ENCODE data around the gene TEX264. TPM values are rescaled to one million over a fixed set of nuclear protein-coding genes. Genes with fewer than 3 reads are reported as not detected.

Gene TEX264
- total and polyA plus RNA-seq, 2 of the 13 experiments (the other 11 are each of a cell fraction or from before 2014, with no cell fraction given), result 35.2 to 52.1 TPM

DNA sequence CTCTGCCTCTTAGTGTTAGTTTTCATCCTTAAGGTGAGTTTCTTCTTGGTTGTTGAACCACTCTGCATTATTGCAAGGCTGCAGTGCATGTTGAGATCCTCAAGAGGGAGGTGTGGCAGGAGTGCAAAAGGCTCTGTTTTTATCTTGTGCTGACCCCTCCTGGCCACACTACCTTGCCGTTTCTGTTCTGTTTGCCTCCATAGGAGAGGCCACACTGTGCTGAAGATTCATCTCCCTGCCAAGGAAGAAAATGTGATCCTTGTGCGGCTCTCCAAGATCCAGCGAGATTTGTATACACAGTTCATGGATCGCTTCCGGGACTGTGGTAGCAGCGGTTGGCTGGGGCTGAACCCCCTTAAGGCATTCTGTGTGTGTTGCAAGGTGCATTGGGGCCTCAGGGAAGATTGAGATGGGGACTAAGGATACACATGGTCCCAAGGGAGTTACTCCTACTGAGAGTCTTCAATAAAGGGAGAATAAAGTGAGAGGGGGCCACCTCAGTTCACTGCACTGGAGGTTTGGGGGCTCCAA is 33.0 kb upstream of the TEX264 start (continued):
- TF ChIP-seq SALL2 (CRISPR knock-in tag; IDR thresholded peaks at IDR 0.05) (no peak), ZNF773 (CRISPR knock-in tag; IDR thresholded peaks at IDR 0.05; ENCODE audit: borderline replicate concordance) (no peak), MTF2 (CRISPR knock-in tag; IDR thresholded peaks at IDR 0.05; ENCODE audit: borderline replicate concordance) (no peak), HNF4A (CRISPR knock-in tag; IDR thresholded peaks at IDR 0.05) (no peak), ZBTB38 (CRISPR knock-in tag; IDR thresholded peaks at IDR 0.05) (no peak), ZBTB20 (CRISPR knock-in tag; IDR thresholded peaks at IDR 0.05; ENCODE audit: borderline replicate concordance, low read depth) (no peak), MAX (IDR thresholded peaks at IDR 0.05) (no peak), ATRX (CRISPR knock-in tag; IDR thresholded peaks at IDR 0.05; ENCODE audit: borderline replicate concordance) (no peak), ZNF12 (CRISPR knock-in tag; IDR thresholded peaks at IDR 0.05) (no peak), TARDBP (CRISPR knock-in tag; IDR thresholded peaks at IDR 0.05) (0 out of 2 replicates have a peak, but pooled peaks have one; percentile 30), STAG1 (CRISPR knock-in tag; IDR thresholded peaks at IDR 0.05) (peak; percentile 91), ZNF101 (CRISPR knock-in tag; IDR thresholded peaks at IDR 0.05; ENCODE audit: borderline replicate concordance, low read depth) (no peak), ZNF432 (CRISPR knock-in tag; IDR thresholded peaks at IDR 0.05; ENCODE audit: borderline replicate concordance) (no peak), ZNF883 (CRISPR knock-in tag; IDR thresholded peaks at IDR 0.05; ENCODE audit: not compliant biosample characterization) (peak; percentile 18), ATF5 (CRISPR knock-in tag; IDR thresholded peaks at IDR 0.05; ENCODE audit: low read depth) (no peak), ZNF589 (CRISPR knock-in tag; conservative IDR thresholded peaks at IDR 0.05) (no peak), CEBPG (CRISPR knock-in tag; IDR thresholded peaks at IDR 0.05) (peak; percentile 50; the same call in 1 of the 2 replicates), HNRNPL (IDR thresholded peaks at IDR 0.05; ENCODE audit: low read depth, low read length) (no peak), NR2C2 (CRISPR knock-in tag; IDR thresholded peaks at IDR 0.05; ENCODE audit: borderline replicate concordance) (no peak), FOXK2 (IDR thresholded peaks at IDR 0.05) (no peak), ZFP36 (IDR thresholded peaks at IDR 0.05; ENCODE audit: borderline replicate concordance, low read depth, low read length, partially characterized antibody) (no peak)
- TF ChIP-seq, protein P1, sequence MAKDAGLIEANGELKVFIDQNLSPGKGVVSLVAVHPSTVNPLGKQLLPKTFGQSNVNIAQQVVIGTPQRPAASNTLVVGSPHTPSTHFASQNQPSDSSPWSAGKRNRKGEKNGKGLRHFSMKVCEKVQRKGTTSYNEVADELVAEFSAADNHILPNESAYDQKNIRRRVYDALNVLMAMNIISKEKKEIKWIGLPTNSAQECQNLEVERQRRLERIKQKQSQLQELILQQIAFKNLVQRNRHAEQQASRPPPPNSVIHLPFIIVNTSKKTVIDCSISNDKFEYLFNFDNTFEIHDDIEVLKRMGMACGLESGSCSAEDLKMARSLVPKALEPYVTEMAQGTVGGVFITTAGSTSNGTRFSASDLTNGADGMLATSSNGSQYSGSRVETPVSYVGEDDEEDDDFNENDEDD (CRISPR knock-in tag; IDR thresholded peaks at IDR 0.05; ENCODE audit: borderline replicate concordance), result 0 out of 2 replicates have a peak, but pooled peaks have one; percentile 22
- TF ChIP-seq, protein P2, sequence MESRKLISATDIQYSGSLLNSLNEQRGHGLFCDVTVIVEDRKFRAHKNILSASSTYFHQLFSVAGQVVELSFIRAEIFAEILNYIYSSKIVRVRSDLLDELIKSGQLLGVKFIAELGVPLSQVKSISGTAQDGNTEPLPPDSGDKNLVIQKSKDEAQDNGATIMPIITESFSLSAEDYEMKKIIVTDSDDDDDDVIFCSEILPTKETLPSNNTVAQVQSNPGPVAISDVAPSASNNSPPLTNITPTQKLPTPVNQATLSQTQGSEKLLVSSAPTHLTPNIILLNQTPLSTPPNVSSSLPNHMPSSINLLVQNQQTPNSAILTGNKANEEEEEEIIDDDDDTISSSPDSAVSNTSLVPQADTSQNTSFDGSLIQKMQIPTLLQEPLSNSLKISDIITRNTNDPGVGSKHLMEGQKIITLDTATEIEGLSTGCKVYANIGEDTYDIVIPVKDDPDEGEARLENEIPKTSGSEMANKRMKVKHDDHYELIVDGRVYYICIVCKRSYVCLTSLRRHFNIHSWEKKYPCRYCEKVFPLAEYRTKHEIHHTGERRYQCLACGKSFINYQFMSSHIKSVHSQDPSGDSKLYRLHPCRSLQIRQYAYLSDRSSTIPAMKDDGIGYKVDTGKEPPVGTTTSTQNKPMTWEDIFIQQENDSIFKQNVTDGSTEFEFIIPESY (CRISPR knock-in tag; IDR thresholded peaks at IDR 0.05), result peak; percentile 25; the same call in 1 of the 2 replicates
- TF ChIP-seq, protein P3, sequence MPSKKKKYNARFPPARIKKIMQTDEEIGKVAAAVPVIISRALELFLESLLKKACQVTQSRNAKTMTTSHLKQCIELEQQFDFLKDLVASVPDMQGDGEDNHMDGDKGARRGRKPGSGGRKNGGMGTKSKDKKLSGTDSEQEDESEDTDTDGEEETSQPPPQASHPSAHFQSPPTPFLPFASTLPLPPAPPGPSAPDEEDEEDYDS (CRISPR knock-in tag; IDR thresholded peaks at IDR 0.05), result 0 out of 2 replicates have a peak, but pooled peaks have one; percentile 44
- TF ChIP-seq, protein P4, sequence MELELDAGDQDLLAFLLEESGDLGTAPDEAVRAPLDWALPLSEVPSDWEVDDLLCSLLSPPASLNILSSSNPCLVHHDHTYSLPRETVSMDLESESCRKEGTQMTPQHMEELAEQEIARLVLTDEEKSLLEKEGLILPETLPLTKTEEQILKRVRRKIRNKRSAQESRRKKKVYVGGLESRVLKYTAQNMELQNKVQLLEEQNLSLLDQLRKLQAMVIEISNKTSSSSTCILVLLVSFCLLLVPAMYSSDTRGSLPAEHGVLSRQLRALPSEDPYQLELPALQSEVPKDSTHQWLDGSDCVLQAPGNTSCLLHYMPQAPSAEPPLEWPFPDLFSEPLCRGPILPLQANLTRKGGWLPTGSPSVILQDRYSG (CRISPR knock-in tag; IDR thresholded peaks at IDR 0.05), result no peak
